SU-DHL-6 (cell line): ENCODE data around the gene RSPO3.

Source experiments
- EZH2phosphoT487 ChIP-seq: fragments of 200-600 bp; sonication (generic), shearing (Covaris generic); conservative IDR thresholded peaks from 2 replicates; pipeline ENCODE4 v1.6.1; 2018; ENCODE audit warnings: mild to moderate bottlenecking, antibody characterized with exemption, low read length, moderate library complexity, mixed read lengths
- TF ChIP-seq, protein P1 (sequence below): fragments of 200-600 bp; sonication (generic); IDR thresholded peaks from one replicate; pipeline ENCODE4 v1.5.1; 2017; ENCODE audit warnings: antibody characterized with exemption, mild to moderate bottlenecking, low read length, moderate library complexity; ENCODE audit not compliant: insufficient read depth, poor library complexity, severe bottlenecking

DNA sequence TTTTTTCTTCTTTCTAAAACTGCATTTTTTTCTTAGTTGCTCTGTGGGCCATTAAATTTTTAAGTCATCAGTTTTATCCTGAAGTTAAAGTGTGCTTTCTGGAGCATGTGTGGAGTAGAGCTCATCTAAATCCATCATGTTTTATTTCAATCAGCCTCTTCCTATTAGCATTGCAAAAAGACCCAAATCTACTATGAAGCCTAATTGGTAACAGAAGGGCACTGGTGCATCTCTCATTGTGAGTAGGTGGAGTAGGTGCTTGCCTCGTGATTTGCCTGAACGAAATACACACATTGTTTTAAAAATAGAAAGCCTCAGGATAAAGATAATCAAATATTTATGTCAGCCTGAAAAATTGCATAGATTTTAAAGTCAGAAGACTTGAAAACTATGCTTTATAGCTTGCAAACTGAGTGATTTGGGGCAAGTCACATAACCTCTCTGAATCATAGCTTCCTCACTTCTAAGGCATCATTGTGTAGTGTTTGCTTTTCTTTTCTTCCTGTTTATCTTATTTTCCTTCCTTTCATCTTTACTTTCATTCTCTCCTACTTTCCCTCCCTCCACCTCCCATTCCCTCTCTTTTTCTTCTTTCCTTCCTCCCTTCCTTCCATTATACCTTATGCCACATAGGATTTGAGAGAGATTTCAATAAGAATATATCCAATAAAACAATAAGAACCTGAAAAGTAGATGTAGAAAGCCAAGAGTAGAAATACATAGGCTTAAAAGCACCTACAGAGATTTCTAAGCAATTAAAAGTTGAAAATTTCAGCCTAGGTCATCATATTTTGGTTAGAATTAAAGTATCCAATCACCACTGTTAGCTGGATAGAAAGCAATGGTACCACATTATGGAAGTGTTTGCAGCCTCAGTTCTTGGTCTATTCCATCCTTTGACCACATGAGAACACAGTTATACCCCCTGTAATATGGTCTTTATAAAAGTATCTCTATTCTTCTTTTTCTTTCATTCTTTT is 98.6 kb downstream of the RSPO3 start:
- TF ChIP-seq, protein P1, sequence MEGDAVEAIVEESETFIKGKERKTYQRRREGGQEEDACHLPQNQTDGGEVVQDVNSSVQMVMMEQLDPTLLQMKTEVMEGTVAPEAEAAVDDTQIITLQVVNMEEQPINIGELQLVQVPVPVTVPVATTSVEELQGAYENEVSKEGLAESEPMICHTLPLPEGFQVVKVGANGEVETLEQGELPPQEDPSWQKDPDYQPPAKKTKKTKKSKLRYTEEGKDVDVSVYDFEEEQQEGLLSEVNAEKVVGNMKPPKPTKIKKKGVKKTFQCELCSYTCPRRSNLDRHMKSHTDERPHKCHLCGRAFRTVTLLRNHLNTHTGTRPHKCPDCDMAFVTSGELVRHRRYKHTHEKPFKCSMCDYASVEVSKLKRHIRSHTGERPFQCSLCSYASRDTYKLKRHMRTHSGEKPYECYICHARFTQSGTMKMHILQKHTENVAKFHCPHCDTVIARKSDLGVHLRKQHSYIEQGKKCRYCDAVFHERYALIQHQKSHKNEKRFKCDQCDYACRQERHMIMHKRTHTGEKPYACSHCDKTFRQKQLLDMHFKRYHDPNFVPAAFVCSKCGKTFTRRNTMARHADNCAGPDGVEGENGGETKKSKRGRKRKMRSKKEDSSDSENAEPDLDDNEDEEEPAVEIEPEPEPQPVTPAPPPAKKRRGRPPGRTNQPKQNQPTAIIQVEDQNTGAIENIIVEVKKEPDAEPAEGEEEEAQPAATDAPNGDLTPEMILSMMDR: no peak
- TF ChIP-seq EZH2phosphoT487: no peak
